Kidney capillary endothelial cell (primary cell): ENCODE results near the gene GCH1.
"Not testable (repeated sequence)": the region's sequence is repeated elsewhere in the genome, so short reads cannot be mapped to it uniquely, and the experiment has no call there.

Experiments
- DNase-seq: peaks from one replicate; pipeline ENCODE4 v3.0.0-alpha.2; 2018; ENCODE audit warnings: low spot score

GCH1 gene

DNA sequence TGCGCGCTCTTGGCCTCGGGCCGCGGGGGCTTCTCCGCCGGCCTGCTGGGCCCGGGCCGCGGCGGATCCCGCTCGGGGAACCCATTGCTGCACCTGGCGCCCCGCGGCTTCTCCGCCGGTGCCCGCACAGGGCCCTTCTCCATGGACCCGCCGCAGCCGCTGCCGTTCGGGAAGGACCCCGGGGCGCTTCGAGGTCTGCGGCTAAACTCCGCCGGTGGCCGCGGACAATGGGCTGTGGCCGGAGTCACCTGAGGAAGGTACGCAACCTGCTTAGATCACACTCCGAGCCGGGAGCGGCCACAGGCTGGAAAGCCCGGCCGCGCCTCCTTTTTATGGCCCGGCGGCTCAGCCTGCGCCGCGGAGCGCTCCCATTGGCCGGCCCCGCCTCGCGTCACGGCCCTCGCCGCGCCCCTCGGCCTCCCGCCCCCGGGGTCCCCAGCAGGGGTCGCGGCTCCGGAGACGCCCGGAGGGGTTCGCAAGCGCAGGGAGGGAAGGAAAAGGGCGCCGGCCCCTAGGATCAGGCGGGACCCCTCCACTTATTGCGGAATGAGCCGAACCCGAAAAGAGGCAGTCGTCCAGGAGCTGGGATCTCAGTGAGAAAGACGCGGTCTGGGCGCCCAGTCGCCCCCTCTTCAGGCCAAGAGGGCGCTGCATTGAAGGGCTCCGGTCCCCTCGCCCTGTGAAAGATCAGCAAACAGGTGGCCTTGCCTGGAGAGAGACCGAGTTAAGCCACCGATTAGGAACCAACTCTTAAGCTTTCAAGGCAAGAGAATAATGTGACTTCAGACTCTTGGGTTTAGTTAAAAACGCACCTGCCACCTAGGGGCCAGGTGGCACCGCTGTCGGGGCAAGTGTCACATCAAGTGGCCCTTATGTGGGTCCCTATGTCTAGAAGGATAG lies at the start of gene GCH1:
Gene GCH1 (minus strand): TSS at position 306 of the 900 bp plus-strand sequence. CDS start 163 bp downstream, at position 143.
- no peak for DNase-seq

DNA sequence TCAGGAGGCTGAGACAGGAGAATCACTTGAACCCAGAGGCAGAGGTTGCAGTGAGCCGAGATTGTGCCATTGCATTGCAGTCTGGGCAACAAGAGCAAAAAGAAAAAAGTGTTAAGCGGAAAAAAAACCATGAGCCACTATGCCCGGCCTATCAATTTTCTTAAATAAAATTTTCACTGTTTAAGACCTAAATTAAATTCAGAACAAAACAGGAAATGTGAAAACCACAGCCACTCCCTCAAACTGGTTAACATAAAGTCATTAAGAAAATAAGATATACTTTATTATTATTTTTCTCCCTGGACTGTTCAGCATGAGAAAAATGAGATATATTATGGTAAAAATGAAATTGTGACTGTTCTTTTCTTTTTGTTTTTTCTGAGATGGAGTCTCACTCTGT lies 44.6 kb upstream of the GCH1 start:
- no peak for DNase-seq

DNA sequence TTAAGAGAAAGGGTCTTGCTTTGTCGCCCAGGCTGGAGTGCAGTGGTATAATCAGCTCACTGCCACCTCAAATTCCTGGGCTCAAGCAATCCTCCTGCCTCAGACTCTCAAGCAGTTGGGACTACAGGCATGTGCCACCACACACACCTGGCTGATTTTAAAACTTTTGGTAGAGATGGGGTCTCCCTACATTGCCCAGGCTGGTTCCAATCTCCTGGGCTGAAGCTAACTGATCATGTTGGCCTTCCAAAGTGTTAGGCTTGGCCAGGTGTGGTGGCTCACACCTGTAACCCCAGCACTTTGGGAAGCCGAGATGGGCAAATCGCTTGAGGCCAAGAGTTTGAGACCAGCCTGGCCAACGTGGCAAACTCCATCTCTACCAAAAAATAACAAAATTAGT lies 43.9 kb upstream of the GCH1 start:
- DNase-seq, result no peak

DNA sequence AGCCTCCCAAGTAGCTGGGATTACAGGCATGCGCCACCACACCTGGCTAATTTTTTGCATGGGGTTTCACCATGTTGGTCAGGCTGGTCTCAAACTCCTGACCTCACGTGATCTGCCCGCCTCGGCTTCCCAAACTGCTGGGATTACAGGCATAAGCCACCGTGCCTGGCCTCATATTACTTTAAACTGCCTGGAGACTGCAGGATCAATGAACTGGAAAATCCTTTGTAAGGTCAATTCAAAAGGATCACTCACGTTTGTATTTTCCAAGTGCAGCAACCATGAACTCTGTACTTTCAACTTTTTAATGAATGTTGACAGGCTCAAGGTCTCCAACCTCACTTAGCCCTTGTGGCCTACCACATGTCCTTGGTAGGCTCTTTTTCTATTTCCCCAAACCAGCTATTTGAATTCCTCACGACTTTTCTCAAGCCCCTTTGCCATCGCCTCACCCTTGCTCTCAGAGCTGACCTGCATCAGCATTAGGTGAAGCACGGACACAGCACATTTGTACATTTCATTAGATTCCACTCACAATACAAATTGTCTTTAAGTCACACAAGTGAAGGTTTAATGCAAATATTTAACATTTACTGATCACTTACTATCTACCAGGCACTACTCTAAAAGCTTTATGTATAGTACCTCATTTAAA lies 42.2 kb upstream of the GCH1 start:
- DNase-seq, result no peak

- no peak for DNase-seq
Observed at GRCh38 chr14:54942913-54943312, 40.3 kb upstream of the GCH1 start.

DNA sequence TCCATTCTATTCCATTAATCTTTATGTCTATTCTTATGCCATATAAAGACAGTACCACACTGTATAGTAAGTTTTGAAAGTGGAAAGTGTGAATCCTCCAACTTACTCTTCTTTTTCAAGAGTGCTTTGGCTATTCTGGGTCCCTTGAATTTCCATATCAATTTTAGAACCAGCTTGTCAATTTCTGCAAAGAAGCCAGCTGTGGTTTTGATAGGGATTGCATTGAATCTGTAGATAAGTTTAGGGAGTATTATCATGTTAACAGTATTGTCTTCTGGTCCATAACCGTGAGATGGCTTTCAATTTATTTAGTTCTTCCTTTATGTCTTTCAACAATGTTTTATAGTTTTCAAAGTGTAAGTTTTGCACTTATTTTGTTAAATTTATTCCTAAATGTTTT lies 34.2 kb upstream of the GCH1 start:
- DNase-seq, result no peak

GRCh38 chr14:54935958-54936357 lies 33.3 kb upstream of the GCH1 start:
- DNase-seq, result no peak

DNA sequence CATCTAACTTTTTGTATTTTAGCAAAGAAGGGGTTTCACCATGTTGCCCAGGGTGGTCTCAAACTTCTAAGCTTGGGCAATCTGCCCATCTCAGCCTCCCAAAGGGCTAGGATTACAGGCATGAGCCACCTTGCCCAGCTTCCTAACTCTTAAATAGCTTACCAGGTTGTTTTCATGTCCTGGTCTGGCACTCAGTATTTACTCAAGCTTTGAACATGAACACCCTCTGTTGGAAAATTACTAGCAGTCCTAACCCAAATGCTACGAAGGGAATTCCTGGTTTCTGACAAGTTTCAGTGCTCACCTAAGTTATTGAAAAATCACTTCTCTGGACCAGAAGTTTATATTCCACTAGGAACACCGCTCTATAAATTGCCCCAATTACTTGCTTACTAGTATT lies 32.5 kb upstream of the GCH1 start:
- DNase-seq, result no peak

GRCh38 chr14:54933006-54933405 lies 30.4 kb upstream of the GCH1 start:
- no peak for DNase-seq

DNA sequence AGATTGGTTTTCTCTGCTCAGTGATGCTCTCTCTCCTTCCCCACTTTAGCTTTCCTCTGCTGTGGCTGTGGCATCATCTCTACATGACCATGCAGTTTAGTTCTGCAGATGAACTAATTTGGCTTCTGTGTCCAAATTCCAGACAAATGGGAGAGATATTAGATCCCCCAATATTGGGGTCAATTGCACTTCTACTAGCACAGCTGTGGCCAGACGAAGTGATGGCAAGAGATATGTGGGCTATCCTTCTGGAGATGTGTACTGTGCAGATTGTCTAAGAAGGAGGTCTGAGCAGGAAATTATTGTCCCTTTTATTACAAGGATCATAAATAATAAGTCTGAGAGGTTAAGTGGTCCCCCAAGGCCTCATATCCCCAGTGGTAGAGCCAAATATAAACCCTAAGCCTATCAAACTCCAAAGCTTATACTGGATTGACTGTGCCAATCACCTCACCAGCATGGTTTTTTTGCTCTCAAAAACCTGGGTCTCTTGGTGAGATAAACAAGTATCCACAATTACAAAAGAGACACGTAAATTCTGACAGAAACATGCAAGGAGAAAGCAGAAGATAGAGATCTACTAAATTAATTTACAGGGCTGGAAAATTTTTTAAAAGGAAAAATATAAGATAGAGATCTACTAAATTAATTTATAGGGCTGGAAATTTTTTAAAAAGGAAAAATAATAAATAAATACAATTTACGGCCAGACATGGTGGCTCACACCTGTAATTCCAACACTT lies 29.1 kb upstream of the GCH1 start:
- no peak for DNase-seq

GRCh38 chr14:54931101-54931500 lies 28.5 kb upstream of the GCH1 start:
- no peak for DNase-seq

GRCh38 chr14:54929556-54929955 lies 26.9 kb upstream of the GCH1 start:
- DNase-seq, result no peak

GRCh38 chr14:54928216-54928615 lies 25.6 kb upstream of the GCH1 start:
- DNase-seq, result no peak

DNA sequence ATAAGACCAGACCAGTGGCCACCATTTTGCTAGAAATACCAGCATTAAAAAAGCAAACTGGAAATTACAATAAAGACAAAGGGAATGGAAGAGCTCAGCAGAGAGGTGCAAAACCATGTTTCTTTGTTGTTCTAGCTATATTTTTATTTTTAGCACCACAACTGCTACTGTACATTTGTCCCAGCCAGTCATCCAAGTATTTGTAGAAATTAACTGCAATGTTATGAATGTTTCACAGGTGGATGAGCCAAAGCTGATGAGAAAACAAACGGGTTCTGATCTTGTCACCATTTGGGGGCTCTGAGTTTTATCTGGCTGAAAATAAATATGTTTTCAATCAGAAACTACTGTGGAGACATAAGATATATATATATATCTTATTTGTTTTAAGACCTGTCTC lies 24.9 kb upstream of the GCH1 start:
- no peak for DNase-seq

DNA sequence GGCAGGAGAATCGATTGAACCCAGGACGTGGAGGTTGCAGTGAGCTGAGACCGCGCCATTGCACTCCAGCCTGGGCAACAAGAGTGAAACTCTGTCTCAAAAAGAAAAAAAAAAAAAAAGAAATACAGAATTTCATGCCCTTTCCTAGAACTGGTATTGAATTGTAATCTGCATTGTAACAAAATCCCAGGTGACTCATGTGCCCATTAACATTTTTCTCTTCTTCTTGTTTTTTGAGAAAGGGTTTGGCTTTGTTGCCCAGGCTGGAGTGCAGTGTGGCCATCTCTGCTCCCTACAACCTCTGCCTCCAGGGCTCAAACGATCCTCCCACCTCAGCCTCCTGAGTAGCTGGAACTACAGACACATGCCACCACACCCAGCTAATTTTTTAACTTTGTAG lies 23.9 kb upstream of the GCH1 start:
- not testable (repeated sequence) for DNase-seq

- no peak for DNase-seq
Observed at GRCh38 chr14:54922598-54922997, 20.0 kb upstream of the GCH1 start.

GRCh38 chr14:54920052-54920451 lies 17.4 kb upstream of the GCH1 start:
- no peak for DNase-seq

GRCh38 chr14:54919330-54919729 lies 16.7 kb upstream of the GCH1 start:
- DNase-seq, result no peak

DNA sequence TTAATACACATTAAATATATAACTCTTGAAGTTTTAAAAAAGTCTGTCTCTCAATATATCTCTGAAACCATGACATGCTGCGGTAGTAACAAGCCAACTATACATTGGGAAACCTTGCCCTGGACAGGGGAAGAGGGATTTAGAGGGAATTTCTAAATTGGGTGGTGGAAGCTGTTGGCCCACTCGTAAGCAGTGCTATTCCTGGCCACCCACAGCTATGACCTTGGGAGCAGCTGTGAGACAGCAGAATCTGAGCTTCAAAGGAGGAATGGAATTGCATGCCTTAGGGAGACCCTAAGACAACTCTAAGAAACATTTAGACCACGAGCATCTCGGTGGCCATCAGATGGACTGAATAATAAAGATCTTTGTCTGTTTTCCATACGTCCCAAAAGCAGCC lies 15.8 kb upstream of the GCH1 start:
- no peak for DNase-seq

DNA sequence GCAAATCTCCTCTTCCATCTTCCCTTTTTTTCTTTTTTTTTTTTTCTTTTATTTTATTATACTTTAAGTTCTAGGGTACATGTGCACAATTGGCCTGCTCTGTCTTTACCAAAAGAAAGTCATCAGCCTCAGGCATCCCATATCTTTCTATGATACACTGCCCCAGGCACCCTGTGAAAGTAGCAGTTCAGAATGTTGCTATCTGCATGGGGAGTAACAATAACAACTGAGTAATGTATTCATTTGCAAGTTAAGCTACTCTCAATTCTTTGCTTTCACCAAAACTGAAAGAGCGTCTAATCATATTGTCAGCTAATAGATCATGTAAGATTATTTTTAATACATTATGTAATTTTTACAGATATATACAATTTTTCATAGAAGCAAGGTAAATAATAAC lies 13.5 kb upstream of the GCH1 start:
- no peak for DNase-seq

GRCh38 chr14:54909817-54910558 lies 7.4 kb upstream of the GCH1 start:
- DNase-seq, result no peak

GRCh38 chr14:54908973-54909372 lies 6.3 kb upstream of the GCH1 start:
- DNase-seq, result not testable (repeated sequence)
